ENCODE data around the gene ACADL. TPM values are rescaled to one million over a fixed set of nuclear protein-coding genes. Genes with fewer than 3 reads are reported as not detected.
"Not testable (repeated sequence)": the region's sequence is repeated elsewhere in the genome, so short reads cannot be mapped to it uniquely, and the experiment has no call there.

Gene ACADL
- total RNA-seq, 1 donor from 2014 or later, result not detected

DNA sequence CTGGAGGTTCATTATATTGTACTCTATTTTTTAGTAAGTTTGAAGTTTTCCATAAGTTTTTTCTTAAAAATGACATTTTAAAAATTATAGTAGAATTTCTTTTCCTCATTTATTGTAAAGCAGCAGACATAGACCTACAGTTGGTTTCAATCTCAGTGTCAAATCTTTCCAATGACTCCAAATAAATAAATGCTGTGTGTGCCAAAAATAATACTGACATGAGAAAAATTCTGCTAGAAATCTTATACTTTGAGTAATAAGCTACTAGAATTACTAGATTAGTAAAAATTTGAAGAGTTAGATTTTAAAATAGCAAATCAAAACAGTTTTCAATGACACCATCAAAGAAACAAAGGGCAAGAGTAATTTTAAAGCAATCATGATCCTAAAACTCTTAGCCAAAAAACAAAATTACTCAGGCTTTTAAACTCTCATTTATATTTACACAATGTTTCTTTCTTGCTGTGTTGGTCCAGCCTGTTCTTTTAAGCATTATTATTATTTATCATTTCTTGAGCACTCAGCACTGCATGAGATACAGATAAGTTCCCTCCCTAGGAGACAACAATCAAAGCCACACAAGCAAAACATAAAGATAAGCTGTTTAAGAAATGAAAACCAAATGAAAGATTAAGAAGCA lies 45.8 kb downstream of the ACADL start:
- H3K27me3 Mint-ChIP-seq (ENCODE audit: unreplicated experiment), result peaks cover 87% of the 10 kb centered on the region
- H3K27ac Mint-ChIP-seq (ENCODE audit: unreplicated experiment), result no peak overlapping the region
- no peak for DNase-seq (ENCODE audit: extremely low spot score, unreplicated experiment)
- H3K4me3 Mint-ChIP-seq (ENCODE audit: unreplicated experiment), result no peak overlapping the region
- TF ChIP-seq, protein P1, sequence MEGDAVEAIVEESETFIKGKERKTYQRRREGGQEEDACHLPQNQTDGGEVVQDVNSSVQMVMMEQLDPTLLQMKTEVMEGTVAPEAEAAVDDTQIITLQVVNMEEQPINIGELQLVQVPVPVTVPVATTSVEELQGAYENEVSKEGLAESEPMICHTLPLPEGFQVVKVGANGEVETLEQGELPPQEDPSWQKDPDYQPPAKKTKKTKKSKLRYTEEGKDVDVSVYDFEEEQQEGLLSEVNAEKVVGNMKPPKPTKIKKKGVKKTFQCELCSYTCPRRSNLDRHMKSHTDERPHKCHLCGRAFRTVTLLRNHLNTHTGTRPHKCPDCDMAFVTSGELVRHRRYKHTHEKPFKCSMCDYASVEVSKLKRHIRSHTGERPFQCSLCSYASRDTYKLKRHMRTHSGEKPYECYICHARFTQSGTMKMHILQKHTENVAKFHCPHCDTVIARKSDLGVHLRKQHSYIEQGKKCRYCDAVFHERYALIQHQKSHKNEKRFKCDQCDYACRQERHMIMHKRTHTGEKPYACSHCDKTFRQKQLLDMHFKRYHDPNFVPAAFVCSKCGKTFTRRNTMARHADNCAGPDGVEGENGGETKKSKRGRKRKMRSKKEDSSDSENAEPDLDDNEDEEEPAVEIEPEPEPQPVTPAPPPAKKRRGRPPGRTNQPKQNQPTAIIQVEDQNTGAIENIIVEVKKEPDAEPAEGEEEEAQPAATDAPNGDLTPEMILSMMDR (IDR thresholded peaks at IDR 0.05), result no peak
- H3K9me3 Mint-ChIP-seq (ENCODE audit: unreplicated experiment), result peaks cover 14% of the 10 kb centered on the region
- H3K4me1 Mint-ChIP-seq (ENCODE audit: unreplicated experiment), result no peaks in the 10 kb centered on the region
- no peaks in the 10 kb centered on the region for H3K36me3 Mint-ChIP-seq (ENCODE audit: unreplicated experiment)

DNA sequence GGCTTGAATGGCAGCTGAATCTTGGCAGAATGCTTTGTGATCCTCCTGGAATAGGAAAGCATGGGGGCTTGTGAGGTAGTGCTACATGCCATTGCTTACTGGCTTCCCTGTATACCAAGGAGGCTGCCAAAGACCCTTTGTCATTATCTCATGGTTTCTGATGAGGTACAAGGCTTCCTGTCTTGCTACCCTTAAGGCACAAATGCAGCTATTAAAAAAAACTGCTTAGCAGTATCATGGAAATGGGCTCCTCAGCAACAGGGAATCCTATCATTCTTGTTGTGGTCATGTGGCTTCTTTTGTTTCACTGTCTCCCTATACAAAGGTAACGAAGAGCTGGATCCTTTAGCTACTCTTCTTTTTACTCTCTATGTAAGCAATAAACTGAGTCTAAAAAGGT lies 47.5 kb downstream of the ACADL start:
- DNase-seq (ENCODE audit: extremely low spot score, unreplicated experiment), result no peak
- Mint-ChIP-seq H3K27ac (ENCODE audit: unreplicated experiment) (no peak overlapping the region), H3K4me1 (ENCODE audit: unreplicated experiment) (peaks cover under 1% of the 10 kb centered on the region), H3K9me3 (ENCODE audit: unreplicated experiment) (peaks cover 5% of the 10 kb centered on the region), H3K4me3 (ENCODE audit: unreplicated experiment) (no peak overlapping the region), H3K36me3 (ENCODE audit: unreplicated experiment) (no peaks in the 10 kb centered on the region), H3K27me3 (ENCODE audit: unreplicated experiment) (peaks cover 78% of the 10 kb centered on the region)
- TF ChIP-seq, protein P1 (IDR thresholded peaks at IDR 0.05), result no peak

DNA sequence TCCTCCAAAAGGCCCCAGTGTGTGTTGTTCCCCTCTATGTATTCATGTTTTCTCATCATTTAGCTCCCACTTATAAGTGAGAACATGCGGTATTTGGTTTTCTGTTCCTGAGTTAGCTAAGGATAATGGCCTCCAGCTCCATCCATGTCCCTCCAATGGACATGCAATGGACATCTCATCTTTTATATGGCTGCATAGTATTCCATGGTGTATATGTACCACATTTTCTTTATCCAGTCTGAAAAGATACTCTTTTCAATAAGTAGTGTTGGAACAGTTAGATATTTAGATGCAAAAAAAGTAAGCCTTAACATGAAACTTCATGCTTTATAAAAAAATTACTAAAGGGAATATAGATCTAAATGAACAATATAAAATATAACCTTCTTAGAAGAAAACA lies 48.1 kb downstream of the ACADL start:
- not testable (repeated sequence) for H3K36me3 Mint-ChIP-seq (ENCODE audit: unreplicated experiment); H3K4me3 Mint-ChIP-seq (ENCODE audit: unreplicated experiment); H3K27ac Mint-ChIP-seq (ENCODE audit: unreplicated experiment); H3K9me3 Mint-ChIP-seq (ENCODE audit: unreplicated experiment); H3K4me1 Mint-ChIP-seq (ENCODE audit: unreplicated experiment); DNase-seq (ENCODE audit: extremely low spot score, unreplicated experiment)
- peaks cover 74% of the 10 kb centered on the region for H3K27me3 Mint-ChIP-seq (ENCODE audit: unreplicated experiment)

DNA sequence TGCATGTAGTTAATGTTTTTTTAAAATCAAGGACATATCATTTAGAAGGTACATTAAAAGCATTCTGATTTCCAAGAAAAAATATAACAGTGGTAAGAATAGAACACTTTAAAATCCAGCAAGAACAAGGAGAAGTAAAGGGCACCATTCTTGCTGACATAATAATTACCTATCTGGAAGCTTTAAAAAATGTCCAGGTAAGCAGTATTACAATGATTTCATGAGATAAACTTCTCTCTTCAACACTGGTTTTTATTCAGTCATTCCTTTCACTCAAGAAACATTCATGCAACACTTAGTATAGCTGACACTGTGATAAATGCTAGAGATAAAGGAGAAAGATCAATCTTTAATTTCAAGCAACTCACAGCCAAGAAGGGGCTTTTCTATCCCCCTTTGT lies 51.2 kb downstream of the ACADL start:
- H3K4me3 Mint-ChIP-seq (ENCODE audit: unreplicated experiment), result no peak overlapping the region
- no peak overlapping the region for H3K27ac Mint-ChIP-seq (ENCODE audit: unreplicated experiment)
- H3K27me3 Mint-ChIP-seq (ENCODE audit: unreplicated experiment), result peaks cover 49% of the 10 kb centered on the region
- TF ChIP-seq, protein P1 (IDR thresholded peaks at IDR 0.05), result no peak
- no peaks in the 10 kb centered on the region for H3K36me3 Mint-ChIP-seq (ENCODE audit: unreplicated experiment)
- DNase-seq (ENCODE audit: extremely low spot score, unreplicated experiment), result no peak
- no peaks in the 10 kb centered on the region for H3K9me3 Mint-ChIP-seq (ENCODE audit: unreplicated experiment)
- peaks cover 15% of the 10 kb centered on the region for H3K4me1 Mint-ChIP-seq (ENCODE audit: unreplicated experiment)

DNA sequence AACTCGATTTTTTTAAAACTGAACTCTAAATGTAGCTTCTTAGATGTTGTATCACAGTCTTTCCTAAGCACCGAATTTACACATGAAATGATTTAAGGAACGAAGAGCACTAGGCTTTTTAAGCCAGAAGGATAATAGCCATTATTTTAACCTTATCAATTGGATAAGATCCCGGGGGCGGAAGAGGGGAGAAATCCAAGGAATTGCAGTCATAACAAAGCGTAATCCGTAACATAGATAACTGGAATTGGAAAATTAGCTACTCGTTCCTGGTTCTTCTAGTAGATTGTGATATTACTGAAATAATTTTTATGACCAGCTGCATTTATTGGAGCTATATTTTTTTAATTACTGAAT lies 53.0 kb downstream of the ACADL start:
- no peak for DNase-seq (ENCODE audit: extremely low spot score, unreplicated experiment)
- TF ChIP-seq, protein P1 (IDR thresholded peaks at IDR 0.05), result no peak
- Mint-ChIP-seq H3K4me1 (ENCODE audit: unreplicated experiment) (peaks cover 30% of the 10 kb centered on the region), H3K27me3 (ENCODE audit: unreplicated experiment) (peaks cover 31% of the 10 kb centered on the region), H3K4me3 (ENCODE audit: unreplicated experiment) (peak overlapping the region; percentile 92), H3K9me3 (ENCODE audit: unreplicated experiment) (no peaks in the 10 kb centered on the region), H3K36me3 (ENCODE audit: unreplicated experiment) (no peaks in the 10 kb centered on the region), H3K27ac (ENCODE audit: unreplicated experiment) (peak overlapping the region; percentile 96)
